CD4-positive, alpha-beta T cell treated with Interleukin-4 for 1 hour (primary cell): ENCODE results near the gene IL37.
"Not testable (repeated sequence)": the region's sequence is repeated elsewhere in the genome, so short reads cannot be mapped to it uniquely, and the experiment has no call there.

ENCODE experiments used
- DNase-seq, 2 donors: peaks; one replicate each; pipeline ENCODE4 v3.0.0-alpha.2; 2020 to 2022

The IL37 gene

DNA sequence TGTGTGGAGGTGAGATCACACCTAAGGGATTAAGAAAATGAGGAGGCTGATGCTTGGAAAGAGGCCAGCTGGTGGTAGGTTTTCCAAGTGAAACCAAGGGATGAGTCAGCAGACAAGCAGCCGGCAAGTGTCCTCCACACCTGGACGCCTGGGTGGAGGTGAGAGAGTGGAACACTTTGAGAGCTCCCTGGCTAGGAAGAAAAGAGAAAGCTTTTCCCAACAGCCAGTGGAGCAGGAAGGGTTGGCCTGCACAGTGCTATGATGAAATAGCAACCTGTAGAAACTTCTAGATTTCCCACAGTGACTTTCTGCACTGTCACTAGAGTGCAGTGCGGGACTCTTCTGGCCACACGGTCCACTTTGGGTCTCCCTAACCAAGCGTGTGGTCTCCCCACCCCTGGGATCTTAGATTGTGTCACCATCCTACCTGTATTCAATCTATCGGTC is 19.6 kb upstream of the IL37 start:
- no peak for DNase-seq

DNA sequence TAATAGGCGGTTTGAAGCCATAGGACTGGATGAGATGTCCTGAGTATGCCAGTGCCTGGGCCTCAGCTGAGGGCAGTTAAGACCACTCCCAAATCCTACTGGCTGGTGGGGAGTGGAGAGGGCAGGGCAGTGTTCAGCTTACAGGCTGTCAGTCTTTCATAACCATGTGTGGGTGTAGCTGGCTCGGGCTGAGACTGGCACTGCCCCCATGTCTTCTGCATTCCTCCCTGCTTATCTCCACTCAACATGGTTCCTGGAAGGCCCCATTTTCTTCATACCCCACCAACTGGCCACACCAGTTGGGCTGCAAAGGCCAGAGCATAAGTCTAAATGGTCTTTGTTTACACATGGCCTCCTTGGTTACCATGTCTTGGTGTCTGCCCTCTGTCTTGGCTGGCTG is 17.2 kb upstream of the IL37 start:
- DNase-seq = no peak

- no peak for DNase-seq
These were observed 13.9 kb upstream of the IL37 start for GRCh38 chr2:112896909-112897623.

- no peak for DNase-seq
These were observed 13.4 kb upstream of the IL37 start for GRCh38 chr2:112897624-112897978.

DNA sequence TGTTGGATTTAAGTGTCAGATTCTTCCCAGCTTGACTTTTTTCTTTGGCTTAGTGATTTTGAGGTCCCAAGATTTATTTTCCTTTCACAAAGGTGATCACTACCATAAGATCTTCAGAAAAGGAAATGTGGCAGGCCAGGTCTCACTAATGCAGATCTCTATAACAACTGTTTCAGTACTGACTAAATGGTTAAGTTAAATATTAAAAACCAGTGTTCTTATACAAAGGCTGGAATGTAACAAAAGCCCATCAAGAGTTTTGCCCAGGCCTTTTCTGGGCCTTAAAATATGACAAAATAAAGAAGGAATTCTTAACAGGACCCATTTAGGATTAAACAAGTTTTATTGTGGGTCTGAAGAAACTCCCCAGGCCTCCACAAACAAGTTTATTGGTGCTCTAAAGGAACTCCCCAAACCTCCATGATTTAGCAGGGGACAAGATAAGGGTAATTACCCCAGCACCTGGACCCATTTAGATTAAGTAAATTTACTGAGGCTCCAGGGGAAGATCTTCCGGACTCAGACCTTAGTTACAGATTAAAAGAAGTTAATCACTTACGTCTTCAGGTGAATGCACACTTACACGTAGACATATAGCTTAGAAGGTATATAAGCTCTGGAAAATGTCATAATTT is 9.4 kb upstream of the IL37 start:
- DNase-seq = not testable (repeated sequence)

GRCh38 chr2:112902816-112903215 is 8.1 kb upstream of the IL37 start:
- no peak for DNase-seq

- no peak for DNase-seq
These were observed 6.1 kb upstream of the IL37 start for GRCh38 chr2:112904883-112905282.

DNA sequence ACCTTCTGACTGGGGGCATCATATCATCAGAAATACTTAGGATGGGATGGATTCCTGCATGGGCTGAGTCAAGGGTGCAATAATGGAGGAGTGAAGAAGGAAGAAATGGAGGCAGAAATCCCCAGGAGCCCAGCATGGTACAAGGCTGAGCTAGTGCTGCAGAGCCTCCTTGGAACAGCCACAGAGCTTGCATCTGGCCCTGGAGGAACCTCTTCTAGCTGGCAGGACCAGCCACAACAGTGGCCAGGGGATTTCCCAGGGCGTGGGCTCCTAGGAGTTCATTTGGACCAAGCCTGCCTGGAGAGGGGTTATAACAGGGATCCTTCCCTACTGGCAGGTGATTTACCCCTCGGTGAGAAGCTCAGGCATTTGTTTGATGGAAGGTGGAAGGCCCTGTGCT is 4.7 kb upstream of the IL37 start:
- no peak for DNase-seq

- DNase-seq = no peak
These were observed 3.7 kb upstream of the IL37 start for GRCh38 chr2:112907001-112907949.

GRCh38 chr2:112908559-112908958 is 2.4 kb upstream of the IL37 start:
- DNase-seq = not testable (repeated sequence)

DNA sequence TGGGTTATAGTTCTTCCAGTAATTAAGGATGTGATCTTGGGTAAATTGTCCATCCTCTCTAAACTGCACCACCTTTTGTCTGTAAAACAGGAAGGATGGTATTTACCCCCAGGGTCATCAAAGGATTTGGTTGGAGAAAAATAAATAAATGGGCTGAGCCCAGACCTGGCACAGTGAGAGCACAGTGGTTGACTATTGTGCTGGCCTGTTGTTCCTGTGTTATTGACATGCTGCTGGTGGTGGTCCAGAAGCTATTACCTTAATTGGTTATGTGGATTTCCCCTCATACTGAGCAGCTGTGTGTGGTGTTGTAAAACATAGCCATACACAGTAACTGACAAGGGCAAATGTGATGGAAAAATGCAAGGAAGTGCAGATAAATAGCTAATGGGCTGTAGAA is 746 bp upstream of the IL37 start:
- no peak for DNase-seq

- DNase-seq = no peak
These were observed 1.4 kb downstream of the IL37 start for GRCh38 chr2:112912403-112912802.

GRCh38 chr2:112915300-112916144 is 4.6 kb downstream of the IL37 start:
- no peak for DNase-seq

- DNase-seq = no peak
These were observed 5.2 kb downstream of the IL37 start for GRCh38 chr2:112916145-112916571.

- no peak for DNase-seq
These were observed 5.8 kb downstream of the IL37 start for GRCh38 chr2:112916625-112917247.

- no peak for DNase-seq
These were observed 6.9 kb downstream of the IL37 start for GRCh38 chr2:112917856-112918255.

DNA sequence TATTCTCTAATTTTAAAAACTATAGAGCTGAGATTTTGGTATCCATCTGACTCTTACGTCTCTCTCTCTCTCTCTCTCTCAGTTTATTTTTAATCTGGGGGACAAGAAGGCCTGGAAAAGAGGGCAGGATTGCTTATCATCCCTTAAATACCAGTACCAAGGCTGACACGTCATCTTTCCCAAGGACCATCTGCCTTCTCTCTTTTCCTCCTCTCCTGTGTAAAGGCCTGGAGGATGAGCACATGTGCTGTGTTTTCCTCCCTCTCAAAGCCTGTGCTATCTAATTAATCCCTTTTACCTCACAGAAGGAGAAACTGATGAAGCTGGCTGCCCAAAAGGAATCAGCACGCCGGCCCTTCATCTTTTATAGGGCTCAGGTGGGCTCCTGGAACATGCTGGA is 7.3 kb downstream of the IL37 start:
- DNase-seq = no peak

DNA sequence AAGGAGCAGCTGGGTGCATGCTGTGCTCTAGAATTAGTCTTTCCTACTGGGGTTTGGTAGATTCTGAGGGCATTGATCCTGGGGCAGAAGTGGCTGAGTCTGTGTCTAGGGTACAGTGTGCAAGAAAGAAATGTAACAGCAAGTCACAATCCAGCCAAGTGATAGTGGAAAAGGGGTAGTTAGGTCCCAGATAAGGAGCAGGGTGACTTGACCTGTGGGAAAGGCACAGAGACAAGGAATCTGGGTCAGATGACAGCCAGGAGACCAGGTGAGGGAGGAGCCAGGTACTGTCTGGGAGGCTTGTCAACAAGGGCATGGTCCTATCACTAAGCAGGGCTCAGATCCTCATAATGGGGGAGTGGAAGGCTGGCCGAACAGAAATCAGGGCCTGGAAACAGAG is 8.1 kb downstream of the IL37 start:
- no peak for DNase-seq

- peak in 1 of 2 donors; percentile 43 for DNase-seq
These were observed 10.1 kb downstream of the IL37 start for GRCh38 chr2:112920923-112921532.

- DNase-seq = no peak
These were observed 11.0 kb downstream of the IL37 start for GRCh38 chr2:112921982-112922381.

GRCh38 chr2:112923237-112923966 is 12.4 kb downstream of the IL37 start:
- no peak for DNase-seq
